Hepatocyte (in vitro differentiated cells): ENCODE measurements around the gene PCBP3. TPM values are rescaled to one million over a fixed set of nuclear protein-coding genes. Genes with fewer than 3 reads are reported as not detected.
"Not testable (repeated sequence)": the region's sequence is repeated elsewhere in the genome, so short reads cannot be mapped to it uniquely, and the experiment has no call there.

Experiments
- DNase-seq: peaks from one replicate; pipeline ENCODE4 v3.0.0-alpha.2; 2016; ENCODE audit warnings: low spot score
- H2AFZ ChIP-seq: fragments of 200-600 bp; sonication (generic); 2 replicates; pipeline ENCODE4 v1.6.0; 2016; ENCODE audit warnings: antibody characterized with exemption, mild to moderate bottlenecking
- H3K27ac ChIP-seq: fragments of 200-600 bp; sonication (generic); 2 replicates; pipeline ENCODE4 v1.5.1; 2016; ENCODE audit warnings: mild to moderate bottlenecking
- H3K27me3 ChIP-seq: fragments of 200-600 bp; sonication (generic); 2 replicates; pipeline ENCODE4 v1.6.1; 2016
- H3K36me3 ChIP-seq: fragments of 200-600 bp; sonication (generic); replicated peaks from 2 replicates; pipeline ENCODE4 v1.5.1; 2016; ENCODE audit warnings: low read depth; ENCODE audit not compliant: insufficient read depth
- H3K4me1 ChIP-seq: fragments of 200-600 bp; sonication (generic); 2 replicates; pipeline ENCODE4 v1.5.1; 2016; ENCODE audit warnings: mild to moderate bottlenecking, moderate library complexity; ENCODE audit not compliant: insufficient read depth
- H3K4me2 ChIP-seq: fragments of 200-600 bp; sonication (generic); 2 replicates; pipeline ENCODE4 v1.6.0; 2016
- H3K4me3 ChIP-seq: fragments of 200-600 bp; sonication (generic); 2 replicates; pipeline ENCODE4 v1.5.1; 2016; ENCODE audit warnings: mild to moderate bottlenecking
- H3K79me2 ChIP-seq: fragments of 200-600 bp; sonication (generic); 2 replicates; pipeline ENCODE4 v1.6.0; 2017; ENCODE audit warnings: mild to moderate bottlenecking
- H3K9me2 ChIP-seq: fragments of 200-600 bp; sonication (generic); replicated peaks from 2 replicates; pipeline ENCODE4 v1.6.0; 2017; ENCODE audit warnings: mild to moderate bottlenecking; ENCODE audit not compliant: insufficient read depth
- H3K9me3 ChIP-seq: fragments of 200-600 bp; sonication (generic); 2 replicates; pipeline ENCODE4 v1.5.1; 2016; ENCODE audit warnings: low read depth, mild to moderate bottlenecking
- H4K20me1 ChIP-seq: fragments of 200-600 bp; sonication (generic); 2 replicates; pipeline ENCODE4 v1.6.0; 2016; ENCODE audit warnings: mild to moderate bottlenecking; ENCODE audit not compliant: insufficient read depth, poor library complexity, severe bottlenecking
- CTCF ChIP-seq: fragments of 200-600 bp; sonication (generic); IDR thresholded peaks from 2 replicates; pipeline ENCODE4 v1.5.1; 2016; ENCODE audit warnings: antibody characterized with exemption, mild to moderate bottlenecking; ENCODE audit not compliant: poor library complexity
- EZH2 ChIP-seq: fragments of 200-600 bp; sonication (generic); IDR thresholded peaks from 2 replicates; pipeline ENCODE4 v1.6.1; 2016; ENCODE audit warnings: antibody characterized with exemption, mild to moderate bottlenecking, borderline replicate concordance
- EZH2phosphoT487 ChIP-seq: fragments of 200-600 bp; sonication (generic); IDR thresholded peaks from one replicate; pipeline ENCODE4 v1.6.1; 2018; ENCODE audit warnings: antibody characterized with exemption, mild to moderate bottlenecking, low read depth, moderate library complexity; ENCODE audit not compliant: unreplicated experiment, severe bottlenecking
- WGBS: methylation state at CpG from one replicate; pipeline ENCODE4 v1.1.6; 2016; ENCODE audit warnings: low lambda C conversion rate; ENCODE audit errors: missing lambda C conversion rate; 5-methylcytosine and 5-hydroxymethylcytosine counted together
- polyA plus RNA-seq: library from polyadenylated mRNA; unstranded; fragments of >200 nt; fragmentation: Nextera tagmentation; extraction: Ambion mirVana; gene quantifications from 2 replicates; pipeline ENCODE4 v1.2.1, GENCODE V29; 2016
- total RNA-seq: library from RNA; depleted of rRNA; stranded (reverse); fragments of >200 nt; gene quantifications from 2 replicates; pipeline ENCODE4 v1.2.3, GENCODE V29; 2014

Gene PCBP3
- total and polyA plus RNA-seq, 2 experiments from 2014 or later = 3.1 to 8.8 TPM

GRCh38 chr21:45830720-45831366, 187.3 kb downstream of the PCBP3 start:
- no peaks in the 10 kb centered on the region for H3K9me3 ChIP-seq
- no peak overlapping the region for H3K27ac ChIP-seq
- no peak overlapping the region for H2AFZ ChIP-seq
- H3K4me1 ChIP-seq = no peaks in the 10 kb centered on the region
- no peak for DNase-seq
- H3K4me3 ChIP-seq = no peak overlapping the region
- no peaks in the 10 kb centered on the region for H3K27me3 ChIP-seq
- TF ChIP-seq EZH2phosphoT487 (no peak), CTCF (no peak), EZH2 (no peak)
- WGBS = 90% methylated on average over 21 of the region's 21 CpGs
- no peak overlapping the region for H3K4me2 ChIP-seq
- H3K9me2 ChIP-seq = no peaks in the 10 kb centered on the region
- no peaks in the 10 kb centered on the region for H3K79me2 ChIP-seq
- H4K20me1 ChIP-seq = no peaks in the 10 kb centered on the region
- H3K36me3 ChIP-seq = no peaks in the 10 kb centered on the region

GRCh38 chr21:45831991-45832740, 188.6 kb downstream of the PCBP3 start:
- no peak overlapping the region for H2AFZ ChIP-seq
- no peak overlapping the region for H3K4me3 ChIP-seq
- H3K27ac ChIP-seq = peak overlapping the region; percentile 16
- no peaks in the 10 kb centered on the region for H3K9me2 ChIP-seq
- no peak for DNase-seq
- 71% methylated on average over 14 of the region's 14 CpGs for WGBS
- no peaks in the 10 kb centered on the region for H4K20me1 ChIP-seq
- H3K4me1 ChIP-seq = no peaks in the 10 kb centered on the region
- TF ChIP-seq EZH2 (no peak), CTCF (no peak), EZH2phosphoT487 (no peak)
- H3K4me2 ChIP-seq = no peak overlapping the region
- H3K36me3 ChIP-seq = no peaks in the 10 kb centered on the region
- H3K27me3 ChIP-seq = no peaks in the 10 kb centered on the region
- H3K79me2 ChIP-seq = no peaks in the 10 kb centered on the region
- no peaks in the 10 kb centered on the region for H3K9me3 ChIP-seq

DNA sequence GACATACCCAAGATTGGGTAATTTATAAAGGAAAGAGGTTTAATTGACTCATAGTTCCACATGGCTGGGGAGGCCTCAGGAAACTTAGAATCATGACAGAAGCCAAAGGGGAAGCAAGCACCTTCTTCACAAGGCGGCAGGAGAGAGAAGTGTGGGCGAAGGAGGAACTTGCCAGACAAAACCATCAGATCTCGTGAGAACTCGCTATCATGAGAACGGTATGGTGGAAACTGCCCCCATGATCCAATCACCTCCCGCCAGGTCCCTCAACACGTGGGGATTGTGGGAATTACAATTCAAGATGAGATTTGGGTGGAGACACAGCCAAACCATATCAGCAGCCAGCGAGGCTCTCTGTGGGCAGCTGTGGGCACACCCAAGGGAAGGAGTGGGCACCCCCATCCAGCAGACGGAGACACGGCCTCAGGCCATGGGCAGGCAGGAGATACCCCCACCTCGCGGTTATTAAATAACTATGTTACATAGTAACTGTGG, 189.3 kb downstream of the PCBP3 start:
- H3K79me2 ChIP-seq, H3K9me2 ChIP-seq, DNase-seq, H3K4me1 ChIP-seq, H3K4me2 ChIP-seq, H3K4me3 ChIP-seq, H3K36me3 ChIP-seq, H3K27me3 ChIP-seq, H3K9me3 ChIP-seq, H4K20me1 ChIP-seq, H2AFZ ChIP-seq: not testable (repeated sequence)
- peak overlapping the region; percentile 16 for H3K27ac ChIP-seq
- WGBS = 90% methylated on average over 12 of the region's 12 CpGs

GRCh38 chr21:45833414-45833813, 189.9 kb downstream of the PCBP3 start:
- Histone ChIP-seq H3K4me1 (no peaks in the 10 kb centered on the region), H3K4me2 (no peak overlapping the region), H3K4me3 (no peak overlapping the region), H3K27ac (no peak overlapping the region), H3K9me2 (no peaks in the 10 kb centered on the region), H3K27me3 (no peaks in the 10 kb centered on the region), H3K79me2 (no peaks in the 10 kb centered on the region), H4K20me1 (no peaks in the 10 kb centered on the region), H3K36me3 (no peaks in the 10 kb centered on the region), H3K9me3 (no peaks in the 10 kb centered on the region), H2AFZ (no peak overlapping the region)
- no peak for DNase-seq
- WGBS = 88% methylated on average over 6 of the region's 6 CpGs
- TF ChIP-seq EZH2 (no peak), EZH2phosphoT487 (no peak), CTCF (no peak)
